CD4-positive, alpha-beta T cell treated with Interleukin-1 beta for 1 hour (primary cell): Measurements from ENCODE around the gene FAM81A.
A peak's percentile ranks its signal among the peaks of the same experiment; 100 is the strongest.
"Not testable (repeated sequence)": the region's sequence is repeated elsewhere in the genome, so short reads cannot be mapped to it uniquely, and the experiment has no call there.

Experiments
- DNase-seq, 2 donors: peaks; one replicate each; pipeline ENCODE4 v3.0.0-alpha.2; 2020 to 2022

Gene FAM81A

GRCh38 chr15:59437817-59438624 is at the start of gene FAM81A:
Gene FAM81A, plus strand, starts transcription at chr15:59438186. Its CDS starts 20,441 bp downstream, at chr15:59458627.
- DNase-seq = peak; percentile 34 to 55

DNA sequence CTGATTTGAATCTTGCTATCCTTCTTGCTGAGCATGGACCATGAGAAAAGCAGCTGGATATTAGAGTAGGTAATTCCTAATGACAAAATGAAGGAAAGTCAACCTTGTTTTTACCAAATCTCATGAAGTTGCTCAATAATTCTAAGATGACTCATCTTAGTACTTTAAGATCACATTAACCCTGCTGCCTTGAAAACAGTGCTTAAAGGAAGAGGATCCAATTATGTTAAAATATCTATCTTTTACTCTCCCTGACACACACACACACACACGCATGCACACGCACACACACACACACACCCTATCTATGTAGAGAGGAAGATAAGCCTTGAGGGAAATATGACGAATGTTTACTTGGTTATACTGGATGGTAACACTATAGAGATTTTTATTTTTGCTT is 49.3 kb upstream of the FAM81A start:
- DNase-seq = no peak

- DNase-seq = no peak
These were observed 45.7 kb upstream of the FAM81A start for GRCh38 chr15:59392299-59392698.

GRCh38 chr15:59394166-59394661 is 43.8 kb upstream of the FAM81A start:
- no peak for DNase-seq

DNA sequence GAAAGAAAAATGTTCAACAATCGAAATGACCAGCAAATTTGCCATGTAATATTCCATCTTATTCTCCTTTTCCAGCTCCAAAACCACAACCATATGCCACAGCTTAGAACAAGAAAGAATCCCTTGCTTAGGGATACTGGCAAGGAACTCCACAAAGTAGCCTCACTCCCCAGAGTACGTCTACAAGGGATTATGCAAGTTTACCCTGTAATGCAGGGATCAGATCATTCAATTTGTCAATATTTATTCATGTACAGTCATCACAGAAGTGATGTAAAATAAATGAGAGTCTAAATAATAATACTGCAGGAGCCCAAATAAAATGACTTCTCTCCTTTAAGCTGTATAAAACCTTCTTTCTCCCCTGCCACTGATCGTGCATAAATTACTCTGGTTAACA is 41.8 kb upstream of the FAM81A start:
- no peak for DNase-seq

DNA sequence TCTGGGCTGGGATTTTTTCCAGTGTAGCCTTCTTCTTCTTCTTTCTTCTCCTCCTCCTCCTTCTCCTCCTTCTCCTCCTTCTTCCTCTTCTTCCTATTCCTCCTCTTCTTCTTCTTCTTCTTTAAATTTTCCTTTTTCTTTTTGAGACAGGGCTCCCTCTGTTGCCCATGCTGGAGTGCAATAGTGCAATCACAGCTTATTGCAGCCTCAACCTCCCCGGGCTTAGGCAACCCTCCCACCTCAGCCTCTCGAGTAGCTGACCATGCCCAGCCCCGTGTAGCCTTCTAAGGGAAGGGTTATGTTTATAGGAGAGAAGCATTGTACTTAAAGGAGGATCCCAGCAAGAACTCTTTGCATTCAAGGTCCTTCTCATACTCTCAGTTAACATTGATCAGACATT is 41.3 kb upstream of the FAM81A start:
- no peak for DNase-seq

DNA sequence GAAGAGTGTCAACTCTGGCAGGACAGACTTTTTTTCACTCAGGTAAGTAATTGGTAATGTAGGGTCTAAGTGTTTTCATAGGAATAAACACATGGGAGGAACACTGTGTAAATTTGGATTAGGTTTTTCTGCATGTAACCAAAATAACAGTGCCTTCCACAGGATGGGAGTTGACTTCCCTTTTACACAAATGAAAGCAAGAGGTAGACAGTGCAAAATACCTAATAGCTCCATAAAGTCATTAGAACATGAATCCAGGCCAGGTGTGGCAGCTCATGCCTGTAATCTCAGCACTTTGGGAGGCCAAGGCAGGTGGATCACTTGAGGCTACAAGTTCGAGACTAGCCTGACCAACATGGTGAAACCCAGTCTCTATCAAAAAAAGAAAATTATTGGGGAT is 39.8 kb upstream of the FAM81A start:
- no peak for DNase-seq

- peak in 1 of 2 donors; percentile 60 for DNase-seq
These were observed 38.4 kb upstream of the FAM81A start for GRCh38 chr15:59399465-59400102.

DNA sequence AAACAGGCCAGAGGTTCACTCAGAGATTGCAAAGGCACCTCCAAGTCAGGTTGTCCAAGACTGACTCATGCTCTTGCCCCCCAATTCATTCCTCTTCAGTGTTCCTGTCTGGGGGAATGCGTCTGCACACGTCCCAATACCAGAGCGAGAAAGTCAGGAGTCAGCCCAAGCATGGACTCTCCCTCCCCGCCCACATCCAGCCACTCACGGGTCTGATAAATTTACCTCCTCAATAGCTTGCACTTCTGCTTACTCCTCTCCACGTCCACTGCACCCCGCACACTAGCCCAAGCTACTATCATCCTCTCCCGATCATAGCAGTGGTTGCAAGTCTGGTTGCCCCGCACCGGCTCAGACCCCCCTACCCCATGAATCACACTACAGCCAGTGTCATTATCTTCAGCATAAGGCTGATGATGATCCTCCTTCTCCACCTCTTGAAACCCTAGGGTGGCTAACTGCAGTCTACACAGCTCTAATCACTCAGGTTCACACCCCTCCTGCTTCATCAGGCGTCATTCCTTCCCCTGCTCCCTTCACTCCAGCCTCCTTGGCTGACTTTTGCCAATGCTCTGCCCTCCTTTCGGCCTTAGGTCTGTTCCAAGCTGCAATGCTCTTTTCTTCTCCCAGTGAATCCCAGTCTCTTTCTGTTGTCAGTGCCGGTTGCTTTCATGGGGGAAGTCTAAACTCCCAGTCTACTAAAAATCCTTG is 37.7 kb upstream of the FAM81A start:
- DNase-seq = no peak

- not testable (repeated sequence) for DNase-seq
These were observed 36.7 kb upstream of the FAM81A start for GRCh38 chr15:59401051-59401823.

GRCh38 chr15:59401824-59402569 is 36.0 kb upstream of the FAM81A start:
- DNase-seq = no peak

DNA sequence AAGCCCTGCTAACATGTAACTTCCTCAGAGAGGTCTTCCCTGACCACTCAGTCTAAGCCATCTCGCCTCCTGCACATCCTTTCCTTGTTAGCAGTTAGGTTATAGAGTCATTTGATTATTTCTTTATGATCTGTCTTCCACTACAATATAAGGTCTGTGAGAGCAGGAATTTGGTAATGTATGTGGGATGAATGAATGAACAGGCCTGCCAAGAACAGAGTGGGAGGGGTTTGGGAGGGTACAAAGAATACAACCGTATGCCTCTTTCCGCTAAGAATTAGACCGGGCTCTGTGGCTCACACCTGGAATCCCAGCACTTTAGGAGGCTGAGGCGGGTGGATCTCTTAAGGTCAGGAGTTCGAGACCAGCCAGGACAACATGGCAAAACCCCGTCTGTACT is 32.9 kb upstream of the FAM81A start:
- no peak for DNase-seq

DNA sequence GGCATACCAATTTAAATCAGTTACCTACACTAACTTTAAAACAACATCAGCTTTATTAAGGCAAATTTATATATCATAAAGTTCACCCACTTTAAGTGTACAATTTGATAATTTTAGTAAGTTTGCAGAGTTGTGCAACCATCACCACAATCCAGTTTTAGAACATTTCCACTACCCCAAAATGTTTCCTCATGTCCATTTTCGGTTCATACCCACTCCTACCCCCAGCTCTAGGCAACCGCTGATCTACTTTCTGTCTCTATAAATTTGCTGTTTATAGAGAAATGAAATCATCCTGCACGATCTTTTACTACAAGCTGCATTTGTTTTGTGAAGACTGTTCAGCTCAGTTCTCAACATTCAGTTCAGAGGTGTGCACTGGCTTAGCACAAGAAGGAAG is 31.5 kb upstream of the FAM81A start:
- DNase-seq = no peak

DNA sequence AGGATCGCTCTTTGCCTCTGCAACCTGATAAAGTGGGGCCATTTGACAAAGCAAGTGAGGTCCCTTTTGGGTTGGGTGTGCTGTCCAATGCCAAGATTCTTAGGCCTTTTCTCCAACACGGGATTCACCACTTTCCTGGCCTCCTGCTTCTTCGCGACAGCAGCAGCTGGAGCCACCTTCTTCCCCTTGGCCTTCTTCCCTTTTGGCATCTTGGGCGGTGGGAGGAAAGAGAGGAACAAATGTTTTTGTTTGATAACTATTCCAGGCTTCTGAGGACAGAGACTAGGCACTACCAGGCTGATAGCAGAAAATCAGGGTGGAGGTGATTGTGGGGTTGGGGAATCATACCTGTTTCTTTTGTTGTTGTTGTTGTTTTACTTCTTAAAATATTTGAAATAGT is 30.0 kb upstream of the FAM81A start:
- no peak for DNase-seq

DNA sequence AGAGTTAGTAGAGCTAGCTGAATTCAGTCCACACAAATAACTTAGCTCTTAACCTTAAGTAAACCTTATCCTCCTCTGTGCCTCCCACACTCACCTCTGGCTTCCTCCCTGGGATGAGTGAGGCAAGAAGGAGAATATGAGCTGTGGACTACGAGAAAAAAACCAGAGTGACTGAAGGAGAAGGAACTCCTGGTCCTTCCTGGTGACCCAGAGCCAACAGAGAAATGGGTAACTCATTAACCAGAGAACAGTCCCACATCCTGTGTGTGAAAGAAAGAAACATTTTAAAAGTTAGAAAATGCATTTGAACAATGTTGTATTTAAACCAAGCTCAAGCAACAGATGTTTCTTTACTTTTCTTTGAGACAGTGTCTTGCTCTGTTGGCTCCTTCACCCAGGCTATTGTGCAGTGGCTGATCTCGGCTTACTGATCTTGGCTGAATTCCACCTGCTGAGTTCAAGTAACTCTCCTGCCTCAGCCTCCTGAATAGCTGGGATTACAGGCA is 27.5 kb upstream of the FAM81A start:
- no peak for DNase-seq

DNA sequence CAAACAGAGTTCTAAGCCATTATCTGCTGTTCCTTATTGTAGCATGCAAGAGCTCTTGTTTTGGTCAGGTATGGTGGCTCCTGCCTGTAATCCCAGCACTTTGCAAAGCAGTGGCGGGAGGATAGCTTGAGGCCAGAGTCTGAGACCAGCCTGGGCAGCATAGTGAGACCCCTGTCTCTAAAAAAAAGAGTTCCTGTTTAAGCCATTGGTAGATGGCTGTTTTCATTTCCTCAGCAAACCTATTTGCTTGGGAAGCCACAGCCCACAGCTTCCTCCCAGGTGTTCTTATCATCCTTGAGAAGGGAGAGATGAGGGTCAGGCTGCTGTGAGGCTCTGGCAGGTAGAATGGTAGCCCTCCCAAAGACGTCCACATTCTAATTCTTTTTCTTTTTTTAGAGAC is 24.4 kb upstream of the FAM81A start:
- no peak for DNase-seq

- DNase-seq = no peak
These were observed 21.2 kb upstream of the FAM81A start for GRCh38 chr15:59416816-59417215.

- no peak for DNase-seq
These were observed 18.8 kb upstream of the FAM81A start for GRCh38 chr15:59419170-59419569.

DNA sequence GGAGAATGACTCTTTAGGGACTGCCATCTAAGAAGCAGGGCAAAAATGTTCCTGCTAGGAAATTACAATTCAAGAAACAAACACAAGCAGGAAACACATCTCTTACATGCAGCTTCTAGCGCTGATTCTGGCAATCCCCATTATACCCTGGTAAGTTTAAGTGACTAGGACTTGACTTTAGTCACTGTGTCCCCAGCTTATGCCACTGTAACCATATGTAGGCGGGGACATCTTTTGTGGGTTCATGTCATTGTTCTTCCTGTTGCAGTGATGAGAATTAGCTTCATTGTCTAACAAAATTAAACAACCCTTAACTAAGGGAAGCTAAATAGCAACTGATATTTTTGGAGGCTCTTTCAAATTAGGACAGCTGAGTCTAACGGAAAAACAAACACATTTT is 17.9 kb upstream of the FAM81A start:
- no peak for DNase-seq

GRCh38 chr15:59420986-59421618 is 16.9 kb upstream of the FAM81A start:
- no peak for DNase-seq

DNA sequence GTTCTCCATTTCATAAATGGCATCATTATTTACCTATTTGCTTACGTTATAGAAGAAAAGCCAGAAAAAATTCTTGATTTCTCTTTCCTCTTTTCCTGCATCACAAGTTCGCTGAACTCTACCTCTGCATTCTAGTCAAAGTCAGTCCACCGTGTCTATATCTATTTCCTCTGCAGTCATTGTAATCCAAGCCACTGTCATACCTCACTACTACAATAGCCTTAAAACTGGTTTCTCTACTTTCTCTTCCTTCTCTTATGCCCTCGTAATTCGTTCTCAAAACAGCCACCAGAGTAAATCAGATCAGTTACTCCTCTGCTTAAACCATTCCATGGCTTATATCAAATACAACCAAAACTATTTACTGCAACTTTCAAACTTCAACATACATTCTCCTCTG is 13.4 kb upstream of the FAM81A start:
- no peak for DNase-seq
